Colonic mucosa (tissue), 4 donors: ENCODE results near the gene PISD. TPM values are rescaled to one million over a fixed set of nuclear protein-coding genes. Genes with fewer than 3 reads are reported as not detected.
"Not testable (repeated sequence)": the region's sequence is repeated elsewhere in the genome, so short reads cannot be mapped to it uniquely, and the experiment has no call there.

Experiments used
- DNase-seq: peaks from one replicate; pipeline ENCODE4 v3.0.0-alpha.2; 2020
- H3K27ac ChIP-seq: fragments of 200-600 bp; one replicate; pipeline ENCODE4 v1.8.0; 2021
- H3K27me3 ChIP-seq: fragments of 200-600 bp; one replicate; pipeline ENCODE4 v1.8.0; 2021
- H3K36me3 ChIP-seq: fragments of 200-600 bp; one replicate; pipeline ENCODE4 v1.8.0; 2021
- H3K4me1 ChIP-seq: fragments of 200-600 bp; one replicate; pipeline ENCODE4 v1.8.0; 2021; ENCODE audit warnings: mild to moderate bottlenecking
- H3K4me3 ChIP-seq: fragments of 200-600 bp; one replicate; pipeline ENCODE4 v1.8.0; 2021
- H3K9ac ChIP-seq, 2 donors: one replicate each; pipeline ENCODE4 v1.7.0; 2013; ENCODE audit warnings: control low read depth in 2 of 2, low read depth in 2 of 2, low read length in 2 of 2
- H3K9me3 ChIP-seq: fragments of 200-600 bp; one replicate; pipeline ENCODE4 v1.8.0; 2021
- intact Hi-C: fragments of 100-400 bp; cut with DNase I; formaldehyde crosslinking; loops from one replicate; pipeline ENCODE4 v1.14.1; 2022
- total RNA-seq, 2 donors: library from RNA; stranded (reverse); fragmentation: NEBNext Ultra II Directional in 1 of 2; extraction: Animal tissue kit (Norgen Biotek cat#: 25700) in 1 of 2; gene quantifications; one replicate each; pipeline ENCODE4 v1.2.1, GENCODE V29; 2021
- TF ChIP-seq, protein P1 (sequence below): fragments of 200-600 bp; IDR thresholded peaks from one replicate; pipeline ENCODE4 v1.8.0; 2022; ENCODE audit warnings: antibody characterized with exemption, mild to moderate bottlenecking
- donor health status: healthy.
- donor health status: DM: no; HTN: no; CAD: no.
- donor health status: DM: no; HTN: no; CAD: no.

Gene PISD
- total RNA-seq: 10 to 100 TPM; 30.8 to 48.1 TPM

DNA sequence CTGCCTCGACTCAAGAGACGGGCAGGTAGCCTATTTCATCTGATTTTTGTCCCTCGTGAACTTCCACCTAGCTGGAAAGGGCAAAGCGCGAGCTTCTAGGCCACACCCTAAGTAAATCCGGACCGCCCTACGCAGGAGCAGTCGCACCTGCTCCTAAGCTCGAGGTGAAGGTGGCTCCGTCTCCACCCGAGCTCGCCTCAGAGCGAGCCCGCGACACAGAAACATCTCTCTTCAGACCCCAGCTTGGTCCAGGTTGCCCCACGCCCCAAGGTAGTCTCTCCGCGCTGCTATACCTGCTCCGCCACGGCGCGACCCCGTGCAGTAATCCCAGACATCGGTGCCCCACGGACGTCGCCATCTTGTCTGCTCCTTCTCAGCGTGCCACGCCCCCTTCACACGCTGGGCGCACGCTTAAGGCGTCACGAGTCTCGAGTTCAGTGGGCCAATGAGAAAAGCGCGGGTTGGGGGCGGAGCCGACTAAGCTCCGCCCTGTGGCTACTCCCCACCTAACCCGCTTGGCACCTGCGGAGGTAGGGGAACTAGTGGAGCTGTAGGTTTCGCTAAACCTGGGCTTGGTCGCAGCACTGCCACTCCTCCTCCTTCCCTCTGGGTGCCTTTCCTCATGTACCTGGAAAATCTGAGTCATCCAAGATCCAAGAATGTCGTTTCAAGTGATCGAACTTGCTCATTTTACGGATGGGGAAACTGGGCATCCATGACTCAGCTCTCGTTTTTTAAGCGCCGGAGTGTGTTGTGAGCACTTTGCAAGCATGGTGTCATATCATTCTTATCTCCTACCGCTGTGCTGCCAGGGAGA lies at the start of gene PISD:
PISD (minus strand) TSS at position 365 of the 817 bp plus-strand sequence; CDS start at position 358, 7 bp downstream.
- peak; percentile 98 for DNase-seq
- no peaks in the 10 kb centered on the region for H3K36me3 ChIP-seq
- no peaks in the 10 kb centered on the region for H3K27me3 ChIP-seq
- no peaks in the 10 kb centered on the region for H3K9me3 ChIP-seq
- peaks cover 8% of the 10 kb centered on the region for H3K4me1 ChIP-seq
- intact Hi-C loops: loop anchor here (10.0 kb wide), 1 partner anchor 283 kb away; the partner anchor contains the start of gene YWHAH
- peak within 1 kb of the TSS; percentile 82 for H3K4me3 ChIP-seq
- peak within 1 kb of the TSS; percentile 64 for H3K27ac ChIP-seq
- TF ChIP-seq, protein P1, sequence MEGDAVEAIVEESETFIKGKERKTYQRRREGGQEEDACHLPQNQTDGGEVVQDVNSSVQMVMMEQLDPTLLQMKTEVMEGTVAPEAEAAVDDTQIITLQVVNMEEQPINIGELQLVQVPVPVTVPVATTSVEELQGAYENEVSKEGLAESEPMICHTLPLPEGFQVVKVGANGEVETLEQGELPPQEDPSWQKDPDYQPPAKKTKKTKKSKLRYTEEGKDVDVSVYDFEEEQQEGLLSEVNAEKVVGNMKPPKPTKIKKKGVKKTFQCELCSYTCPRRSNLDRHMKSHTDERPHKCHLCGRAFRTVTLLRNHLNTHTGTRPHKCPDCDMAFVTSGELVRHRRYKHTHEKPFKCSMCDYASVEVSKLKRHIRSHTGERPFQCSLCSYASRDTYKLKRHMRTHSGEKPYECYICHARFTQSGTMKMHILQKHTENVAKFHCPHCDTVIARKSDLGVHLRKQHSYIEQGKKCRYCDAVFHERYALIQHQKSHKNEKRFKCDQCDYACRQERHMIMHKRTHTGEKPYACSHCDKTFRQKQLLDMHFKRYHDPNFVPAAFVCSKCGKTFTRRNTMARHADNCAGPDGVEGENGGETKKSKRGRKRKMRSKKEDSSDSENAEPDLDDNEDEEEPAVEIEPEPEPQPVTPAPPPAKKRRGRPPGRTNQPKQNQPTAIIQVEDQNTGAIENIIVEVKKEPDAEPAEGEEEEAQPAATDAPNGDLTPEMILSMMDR: no peak
- H3K9ac ChIP-seq: peak within 1 kb of the TSS; percentile 63 to 72

DNA sequence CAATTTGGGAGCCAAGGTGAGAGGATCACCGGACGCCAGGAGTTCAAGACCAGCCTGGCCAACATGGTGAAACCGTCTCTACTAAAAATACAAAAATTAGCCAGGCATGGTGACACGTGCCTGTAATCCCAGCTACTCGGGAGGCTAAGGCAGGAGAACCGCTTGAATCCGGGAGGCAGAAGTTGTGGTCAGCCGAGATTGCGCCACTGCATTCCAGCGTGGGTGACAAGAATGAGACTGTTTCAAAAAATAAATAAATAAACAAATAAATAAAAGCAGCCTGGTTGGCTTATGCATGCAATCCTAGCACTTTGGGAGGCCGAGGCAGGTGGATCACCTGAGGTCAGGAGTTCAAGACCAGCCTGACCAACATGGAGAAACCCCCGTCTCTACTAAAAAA lies 49.2 kb upstream of the PISD start:
- H3K27me3 ChIP-seq, H3K9me3 ChIP-seq, DNase-seq, H3K4me3 ChIP-seq, H3K9ac ChIP-seq, H3K36me3 ChIP-seq, H3K4me1 ChIP-seq, H3K27ac ChIP-seq, intact Hi-C loops: not testable (repeated sequence)

DNA sequence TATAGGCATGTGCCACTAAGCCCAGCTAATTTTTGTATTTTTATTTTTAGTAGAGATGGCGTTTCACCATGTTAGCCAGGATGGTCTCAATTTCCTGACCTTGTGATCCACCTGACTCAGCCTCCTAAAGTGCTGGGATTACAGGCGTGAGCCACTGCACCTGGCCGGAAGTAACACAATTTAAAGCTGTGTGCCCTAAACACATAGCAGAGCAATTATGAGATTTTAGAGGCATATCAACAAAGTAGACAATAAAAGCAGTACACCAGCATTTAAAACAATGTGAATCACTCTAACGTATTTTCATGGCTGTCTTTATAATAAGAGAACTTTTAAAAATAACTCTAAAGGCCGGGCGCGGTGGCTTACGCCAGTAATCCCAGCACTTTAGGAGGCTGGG lies 45.5 kb upstream of the PISD start:
- no peak overlapping the region for H3K9ac ChIP-seq
- DNase-seq: no peak
- intact Hi-C loops: no loop called here
- TF ChIP-seq, protein P1: no peak
- H3K36me3 ChIP-seq: no peaks in the 10 kb centered on the region
- H3K9me3 ChIP-seq: no peaks in the 10 kb centered on the region
- no peak overlapping the region for H3K4me3 ChIP-seq
- no peak overlapping the region for H3K27ac ChIP-seq
- no peaks in the 10 kb centered on the region for H3K27me3 ChIP-seq
- no peaks in the 10 kb centered on the region for H3K4me1 ChIP-seq

DNA sequence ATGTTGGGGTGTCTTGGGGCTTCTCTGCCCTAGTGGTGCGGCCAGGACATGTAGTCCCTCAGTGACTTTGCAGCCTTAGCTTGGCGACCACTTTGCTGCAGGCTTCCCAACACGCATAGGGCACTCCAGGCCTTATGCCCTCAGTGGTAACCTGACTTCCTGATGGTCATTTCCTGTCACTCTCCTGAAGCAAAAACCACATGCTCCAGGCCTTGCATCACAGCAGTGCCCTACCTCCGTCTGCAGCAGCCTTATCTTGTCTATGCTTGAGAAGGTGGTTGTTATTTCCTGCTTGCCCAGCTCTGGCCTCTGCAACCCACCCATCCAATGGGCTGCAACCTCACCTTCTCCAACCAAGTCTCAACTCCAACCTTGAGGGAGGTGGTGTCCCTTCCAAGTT lies 33.4 kb upstream of the PISD start:
- Histone ChIP-seq H3K4me1 (no peaks in the 10 kb centered on the region), H3K27ac (no peak overlapping the region), H3K27me3 (no peaks in the 10 kb centered on the region), H3K9ac (no peak overlapping the region), H3K9me3 (no peaks in the 10 kb centered on the region), H3K4me3 (no peak overlapping the region), H3K36me3 (peaks cover 16% of the 10 kb centered on the region)
- intact Hi-C loops: no loop called here
- TF ChIP-seq, protein P1: no peak
- no peak for DNase-seq

DNA sequence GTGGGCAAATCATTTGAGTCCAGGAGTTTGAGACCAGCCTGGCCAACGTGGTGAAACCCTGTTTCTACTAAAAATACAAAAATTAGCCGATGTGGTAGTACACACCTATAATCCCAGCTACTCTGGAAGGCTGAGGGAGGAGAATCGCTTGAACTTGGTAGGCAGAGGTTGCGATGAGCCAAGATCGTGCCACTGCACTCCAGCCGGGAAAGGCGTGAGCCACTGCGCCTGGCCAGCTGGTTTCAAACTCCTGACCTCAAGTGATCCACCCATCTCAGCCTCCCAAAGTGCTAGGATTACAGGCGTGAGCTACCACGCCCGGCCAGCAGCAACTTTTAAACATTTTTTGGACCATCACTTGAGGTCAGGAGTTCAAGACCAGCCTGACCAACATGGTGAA lies 32.0 kb upstream of the PISD start:
- H3K27ac ChIP-seq, H3K9ac ChIP-seq, DNase-seq, H3K4me3 ChIP-seq, H3K27me3 ChIP-seq, H3K9me3 ChIP-seq, H3K4me1 ChIP-seq, intact Hi-C loops: not testable (repeated sequence)
- H3K36me3 ChIP-seq: peaks cover 16% of the 10 kb centered on the region

DNA sequence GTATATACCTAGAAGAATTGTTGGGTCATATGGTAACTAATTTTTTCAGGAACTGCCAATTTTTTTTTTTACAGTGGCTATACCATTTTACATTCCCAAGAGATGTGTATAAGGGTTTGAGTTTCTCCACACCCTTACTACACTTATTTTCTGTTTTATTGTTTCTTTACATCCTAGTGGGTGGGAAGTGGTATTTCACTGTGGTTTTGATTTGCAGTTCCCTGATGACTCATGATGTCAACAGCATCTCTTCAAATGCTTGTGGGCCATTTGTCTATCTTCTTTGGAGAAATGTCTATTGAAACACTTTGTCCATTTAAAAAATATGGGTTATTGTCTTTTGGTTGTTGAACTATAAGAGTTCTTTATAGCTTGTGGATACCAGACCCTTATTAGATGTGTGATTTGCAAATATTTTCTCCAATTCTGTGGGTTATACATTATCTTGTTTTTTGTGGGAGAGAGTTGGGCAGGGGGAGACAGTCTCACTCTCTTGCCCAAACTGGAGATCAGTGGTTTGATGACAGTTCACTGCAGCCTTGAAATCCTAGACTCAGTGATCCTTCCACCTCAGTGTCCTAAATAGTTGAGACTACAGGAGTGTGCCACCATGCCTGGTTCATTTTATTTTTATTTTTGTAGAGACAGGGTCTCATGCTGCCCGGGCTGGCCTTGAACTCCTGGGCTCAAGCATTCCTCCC lies 30.3 kb upstream of the PISD start:
- Histone ChIP-seq H3K4me3 (no peak overlapping the region), H3K9ac (no peak overlapping the region), H3K9me3 (no peaks in the 10 kb centered on the region), H3K36me3 (peaks cover 16% of the 10 kb centered on the region), H3K27me3 (no peaks in the 10 kb centered on the region), H3K4me1 (no peaks in the 10 kb centered on the region), H3K27ac (no peak overlapping the region)
- TF ChIP-seq, protein P1: no peak
- intact Hi-C loops: no loop called here
- DNase-seq: no peak
